NCI-H2227 (cell line): ENCODE data around the gene NCF4.

Experiments
- DNase-seq: peaks from one replicate; lab custom pipeline; 2025; ENCODE audit not compliant: unreplicated experiment; lab: John Stamatoyannopoulos, UW

Gene NCF4

DNA sequence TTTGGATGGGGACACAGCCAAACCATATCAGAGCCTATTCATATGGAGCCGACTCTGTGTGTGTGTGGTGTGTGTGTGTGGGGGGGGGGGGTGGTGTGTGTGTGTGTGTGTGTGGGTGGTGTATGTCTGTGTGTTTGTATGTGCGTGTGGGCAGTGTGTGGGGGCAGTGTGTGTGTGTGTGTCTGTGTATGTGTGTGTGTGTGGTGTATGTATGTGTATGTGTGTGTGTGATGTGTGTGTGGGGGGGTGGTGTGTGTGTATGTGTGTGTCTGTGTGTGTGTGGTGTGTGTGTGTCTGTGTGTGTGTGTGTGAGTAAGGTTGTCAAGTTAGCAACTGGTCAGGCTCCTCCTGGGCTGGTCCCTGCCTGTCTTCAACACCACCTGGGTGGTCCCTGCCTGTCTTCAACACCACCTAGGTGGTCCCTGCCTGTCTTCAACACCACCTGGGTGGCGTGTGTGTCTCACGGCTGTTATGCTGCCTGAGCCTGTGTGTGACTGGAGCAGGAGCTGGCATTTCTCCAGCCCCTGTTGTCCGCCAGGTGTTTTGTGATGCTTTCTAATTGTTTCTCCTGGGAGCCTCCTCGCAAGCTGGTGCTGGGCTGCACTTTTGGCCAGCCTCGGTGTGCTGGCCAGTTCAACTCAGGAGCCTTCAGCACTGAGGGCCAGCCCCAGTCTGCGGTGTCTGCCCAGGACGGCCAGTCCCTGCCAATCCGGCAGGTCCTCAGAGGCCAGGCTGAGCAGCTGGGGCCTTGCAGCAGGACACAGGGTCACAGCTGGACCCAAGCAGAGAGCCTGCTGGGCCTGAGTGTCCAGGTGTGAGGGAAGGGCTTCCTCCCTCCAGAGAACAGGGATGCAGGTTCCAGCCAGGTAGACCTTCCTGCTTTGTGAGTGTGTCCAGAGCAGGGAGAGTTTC lies 22.4 kb upstream of the NCF4 start:
- no peak for DNase-seq

DNA sequence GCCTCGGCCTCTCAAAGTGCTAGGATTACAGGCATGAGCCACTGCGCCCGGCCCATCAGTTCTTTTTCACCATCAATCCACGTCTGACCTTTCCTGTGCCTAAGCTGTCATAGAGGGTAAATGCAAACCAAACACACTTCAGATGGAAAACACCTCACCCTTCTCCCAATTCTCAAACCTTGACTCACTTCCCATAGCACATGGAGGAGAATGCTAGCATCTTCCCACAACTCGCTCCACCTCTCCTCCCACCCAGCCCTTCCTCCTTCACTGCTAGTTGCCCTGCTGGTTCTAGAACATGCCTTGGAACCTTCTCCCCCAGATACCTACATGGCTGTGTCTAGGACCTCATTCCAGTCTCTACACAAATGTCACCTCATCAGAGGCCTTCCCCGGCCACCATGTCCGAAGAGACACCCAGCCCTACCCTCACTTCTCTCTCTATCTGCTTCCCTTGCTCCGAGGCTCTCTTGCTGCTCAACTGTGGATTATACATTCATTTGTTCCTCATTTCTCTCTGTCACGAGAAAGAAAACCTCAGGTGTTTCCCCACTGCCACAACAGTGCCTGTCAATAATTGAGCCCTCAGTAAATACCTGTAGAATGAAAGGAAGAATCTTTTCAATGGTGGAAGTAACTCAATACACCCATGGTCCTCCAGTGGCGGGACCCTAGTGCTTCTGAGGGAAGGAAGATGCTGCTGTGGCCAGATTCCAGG lies 21.3 kb upstream of the NCF4 start:
- no peak for DNase-seq

DNA sequence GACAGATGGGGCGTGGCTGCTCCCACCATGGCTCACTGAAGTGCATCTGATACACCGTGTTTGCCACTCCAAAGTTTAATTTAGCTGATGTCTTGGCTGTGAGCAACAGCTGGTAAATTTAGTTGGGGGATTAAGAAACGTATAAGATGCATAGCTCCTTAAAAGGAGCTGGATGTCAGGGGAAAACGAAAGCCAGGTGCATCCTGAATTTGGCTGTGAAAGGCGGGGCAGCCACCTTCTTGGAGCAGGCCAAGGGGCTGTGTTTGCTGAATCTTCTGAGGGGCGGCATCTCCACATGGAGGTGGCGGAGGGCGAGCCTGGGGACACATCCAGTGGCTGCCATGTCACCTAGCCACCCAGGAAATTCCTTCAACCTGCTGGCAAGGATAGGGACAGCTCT lies 20.7 kb upstream of the NCF4 start:
- no peak for DNase-seq

DNA sequence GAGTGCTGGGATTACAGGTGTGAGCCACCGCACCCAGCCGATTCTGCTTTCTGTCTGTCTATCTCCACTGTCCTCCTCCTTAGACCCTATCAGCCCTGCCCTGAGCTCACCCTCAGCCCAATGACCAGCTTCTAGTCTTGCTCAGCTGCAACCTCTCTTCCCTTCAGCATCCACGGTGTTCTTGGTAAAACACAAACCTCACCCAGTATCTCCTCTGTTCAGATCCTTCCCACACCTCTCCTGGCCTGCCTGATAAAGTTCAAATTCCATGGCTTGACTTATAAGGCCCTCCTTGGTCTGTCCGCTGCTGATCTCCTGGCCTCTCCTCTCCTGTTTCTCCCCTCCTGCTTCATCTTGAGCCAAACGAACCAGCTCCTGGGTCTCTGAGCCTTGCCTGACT lies 14.5 kb upstream of the NCF4 start:
- DNase-seq, result no peak

DNA sequence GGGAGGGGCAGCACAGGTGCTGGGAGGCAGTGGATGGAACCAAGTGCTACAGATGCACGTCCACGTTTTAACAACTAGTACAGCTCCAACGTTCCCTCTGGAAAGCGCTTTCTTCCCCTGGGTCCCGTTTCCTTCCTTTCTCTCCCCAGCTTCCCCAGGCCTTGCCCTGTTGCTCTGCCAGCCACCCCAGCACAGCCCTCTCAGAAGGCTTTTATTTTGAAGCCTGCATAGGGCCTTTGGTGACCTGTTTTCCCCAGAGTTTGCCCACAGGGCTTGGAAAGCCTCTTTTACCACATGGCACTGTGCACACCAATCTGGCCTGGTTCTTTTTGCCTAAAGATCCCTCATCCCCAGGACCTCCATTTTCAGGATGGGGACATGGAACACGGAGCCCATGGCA lies 13.9 kb upstream of the NCF4 start:
- DNase-seq, result no peak

DNA sequence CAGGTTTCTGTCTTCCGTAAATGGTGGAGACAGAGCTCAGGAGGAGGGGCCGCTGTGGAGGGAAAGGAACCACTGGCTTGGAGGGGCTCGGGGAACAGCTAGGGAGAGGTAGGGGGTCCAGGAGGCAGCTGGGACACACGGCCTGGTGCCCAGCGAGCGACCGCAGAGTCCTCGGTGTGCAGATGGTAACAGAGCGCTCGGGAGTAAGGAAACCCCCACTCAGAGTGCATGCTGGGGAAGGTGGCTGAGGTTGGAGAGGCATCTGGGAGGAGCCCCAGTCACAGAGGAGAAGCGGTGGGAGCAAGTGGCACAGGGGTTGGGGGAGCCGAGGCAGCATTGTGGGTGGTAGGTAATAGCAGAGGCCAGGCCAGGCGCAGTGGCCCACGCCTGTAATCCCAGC lies 10.8 kb upstream of the NCF4 start:
- no peak for DNase-seq

DNA sequence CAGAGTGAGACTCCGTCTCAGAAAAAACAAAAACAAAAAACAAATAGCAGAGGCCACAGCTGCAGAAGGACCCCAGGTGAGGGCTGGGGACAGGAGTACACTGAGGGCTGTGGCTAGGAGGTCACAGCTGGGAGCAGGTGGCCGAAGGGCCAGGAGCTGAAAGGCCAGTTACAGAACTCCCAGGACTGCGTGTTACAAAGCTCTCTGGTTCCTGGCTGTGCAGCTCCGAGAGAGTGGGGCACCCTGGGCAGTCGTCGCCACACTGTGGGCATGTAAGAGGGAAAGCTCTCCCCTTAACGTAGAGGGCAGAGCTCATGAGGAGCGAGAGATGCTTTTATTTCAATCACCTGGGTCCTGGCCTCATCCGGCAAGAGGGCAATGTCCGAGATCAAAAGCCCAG lies 10.1 kb upstream of the NCF4 start:
- DNase-seq, result no peak

DNA sequence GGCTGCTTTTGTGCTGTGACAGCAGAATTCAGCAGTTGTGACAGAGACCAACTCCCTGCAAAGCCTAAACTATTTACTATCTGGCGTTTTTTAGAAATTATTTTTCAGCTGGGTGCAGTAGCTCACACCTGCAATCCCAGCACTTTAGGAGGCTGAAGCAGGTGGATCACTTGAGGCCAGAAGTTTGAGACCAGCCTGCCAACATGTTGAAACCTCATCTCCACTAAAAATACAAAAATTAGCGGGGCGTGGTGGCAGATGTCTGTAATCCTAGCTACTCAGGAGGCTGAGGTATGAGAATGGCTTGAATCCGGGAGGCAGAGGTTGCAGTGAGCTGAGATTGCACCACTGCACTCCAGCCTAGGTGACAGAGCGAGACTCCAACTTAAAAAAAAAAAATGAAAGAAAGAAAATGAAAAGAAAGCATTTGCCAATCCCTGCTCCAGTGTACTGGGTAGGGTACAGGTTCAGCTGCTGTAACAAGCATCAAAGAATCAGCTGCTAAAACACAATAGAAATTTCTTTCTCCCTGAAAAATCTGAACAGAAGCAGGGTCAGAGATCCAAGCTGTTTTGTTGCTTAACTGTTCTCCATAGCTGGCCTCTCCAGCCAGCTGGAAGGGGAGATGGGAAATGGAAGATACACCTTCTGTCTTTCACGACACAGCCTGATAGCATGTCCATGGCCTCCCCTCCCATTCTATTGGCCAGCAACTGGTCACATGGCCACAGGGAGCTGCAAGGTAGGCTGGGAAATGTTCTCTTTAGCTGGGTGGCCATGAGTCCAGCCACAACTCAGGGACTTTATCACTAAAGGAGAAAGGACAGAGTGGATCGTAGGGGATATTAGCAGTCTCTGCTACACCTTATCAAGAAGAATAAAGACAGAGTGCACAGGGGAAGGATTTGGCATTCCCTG lies 8.5 kb upstream of the NCF4 start:
- DNase-seq, result no peak

DNA sequence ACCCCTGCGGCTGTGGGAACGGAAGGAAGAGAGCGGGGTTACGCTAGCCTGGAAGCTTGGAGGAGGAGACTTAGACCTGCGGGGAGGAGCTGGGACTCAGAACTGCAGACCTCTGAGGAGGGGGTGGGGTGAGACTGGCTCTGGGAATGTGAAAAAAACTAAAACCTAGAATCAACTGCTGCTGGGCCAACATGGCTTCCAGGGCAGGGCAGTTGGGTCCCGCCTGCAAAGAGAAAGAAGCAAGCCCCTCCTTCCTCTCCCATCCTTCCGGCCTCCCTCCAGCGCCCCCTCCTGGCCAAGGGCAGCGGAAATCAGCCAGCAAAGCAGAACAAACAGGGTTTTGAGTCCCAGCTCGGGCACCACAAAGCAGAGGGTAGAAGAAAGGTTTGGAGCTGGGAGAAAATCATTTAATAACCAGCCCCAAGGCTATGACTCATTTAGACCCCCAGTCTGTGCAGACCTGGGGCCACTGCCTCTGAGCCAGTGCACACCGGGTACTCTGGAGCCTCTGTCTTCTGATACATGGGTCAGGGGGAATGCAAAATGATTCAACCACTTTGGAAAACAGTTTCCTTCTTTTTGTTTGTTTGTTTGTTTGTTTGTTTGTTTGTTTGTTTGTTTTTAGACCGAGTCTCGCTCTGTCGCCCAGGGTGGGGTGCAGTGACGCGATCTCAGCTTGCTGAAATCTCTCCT lies 7.3 kb upstream of the NCF4 start:
- DNase-seq, result peak; percentile 65

DNA sequence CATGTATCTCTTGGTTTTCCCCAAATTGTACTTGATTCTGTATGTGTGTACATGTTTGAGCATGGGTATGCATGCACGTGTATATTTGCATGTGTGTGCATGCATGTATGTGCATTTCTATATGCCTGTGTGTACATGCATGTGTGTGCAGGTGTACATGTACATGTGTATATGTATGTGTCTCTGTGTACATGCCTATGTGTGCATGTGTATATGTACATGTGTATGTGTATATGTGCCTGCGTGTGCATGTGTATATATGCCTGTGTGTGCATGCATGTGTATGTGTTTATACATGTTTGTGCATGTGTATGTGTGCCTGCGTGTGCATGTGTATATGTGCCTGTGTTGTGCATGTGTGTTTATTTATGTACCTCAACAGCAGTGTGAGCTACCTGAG lies 5.3 kb upstream of the NCF4 start:
- no peak for DNase-seq

DNA sequence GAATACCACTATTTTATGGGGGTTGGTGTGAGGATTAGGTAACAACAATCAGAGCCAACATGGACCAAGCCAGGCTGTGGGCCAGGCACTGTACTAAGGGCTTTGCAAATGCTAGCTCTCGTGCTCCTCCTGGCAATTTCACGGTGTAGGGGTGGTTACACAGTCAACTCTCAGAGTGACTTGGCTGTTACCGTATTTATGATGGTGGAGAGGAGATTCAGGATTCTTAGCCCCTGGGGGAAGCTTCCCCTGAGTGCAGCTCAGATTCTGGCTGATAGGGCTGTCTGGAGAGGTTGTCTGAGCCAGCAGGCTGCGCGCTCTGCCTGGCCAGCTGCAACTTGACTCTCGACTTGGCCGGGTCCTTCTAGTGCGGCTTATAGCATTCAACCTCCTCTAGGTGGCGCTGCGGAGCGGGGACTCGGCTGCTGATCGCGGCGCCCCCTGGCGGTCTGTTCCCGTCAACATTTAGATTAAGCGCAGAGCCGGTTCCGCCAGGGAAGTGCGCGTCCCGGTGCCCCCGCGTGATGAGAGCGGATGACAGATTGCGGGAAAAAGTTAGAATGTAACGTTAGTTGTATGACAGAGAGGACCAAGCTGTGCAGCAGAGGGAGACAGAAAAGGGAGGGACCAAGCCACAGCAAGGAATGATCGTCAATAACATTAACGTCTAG lies 4.5 kb upstream of the NCF4 start:
- peak; percentile 86 for DNase-seq

DNA sequence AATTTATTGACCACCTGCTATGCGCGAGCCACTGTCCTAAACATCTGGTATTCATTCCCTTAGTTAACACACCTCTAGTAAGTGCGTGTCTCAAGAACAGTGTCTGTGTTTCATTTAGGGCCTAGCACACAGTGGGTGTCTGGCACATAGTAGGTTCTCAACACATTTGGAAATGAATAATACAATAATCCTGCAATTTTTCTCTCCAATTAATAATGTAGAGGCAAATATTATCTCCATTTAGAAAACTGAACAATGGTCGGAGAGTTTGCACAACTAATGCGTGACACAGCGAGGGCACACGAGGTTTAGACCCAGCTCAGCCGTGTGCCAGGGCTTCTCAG lies 4.0 kb upstream of the NCF4 start:
- DNase-seq, result no peak

DNA sequence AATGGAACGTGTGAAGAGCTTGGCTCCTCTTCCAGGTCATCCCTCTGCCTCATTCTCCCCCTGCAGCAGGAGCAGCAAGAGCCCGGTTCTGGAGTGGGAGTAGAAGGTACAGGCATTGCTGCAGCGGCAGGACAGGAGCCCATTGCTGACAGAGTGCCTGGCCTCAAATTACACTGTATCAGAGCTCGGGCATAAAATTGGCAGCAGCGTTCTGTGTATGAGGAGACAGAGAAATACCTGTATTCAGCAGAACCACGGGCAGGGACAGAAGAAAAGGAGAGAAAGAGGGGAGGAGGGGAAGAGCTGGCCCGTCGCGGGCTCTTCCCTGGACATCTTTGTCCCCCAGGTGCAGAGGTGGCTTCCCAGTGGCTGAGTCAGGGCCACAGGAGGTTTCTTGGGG lies 2.6 kb upstream of the NCF4 start:
- DNase-seq, result no peak

DNA sequence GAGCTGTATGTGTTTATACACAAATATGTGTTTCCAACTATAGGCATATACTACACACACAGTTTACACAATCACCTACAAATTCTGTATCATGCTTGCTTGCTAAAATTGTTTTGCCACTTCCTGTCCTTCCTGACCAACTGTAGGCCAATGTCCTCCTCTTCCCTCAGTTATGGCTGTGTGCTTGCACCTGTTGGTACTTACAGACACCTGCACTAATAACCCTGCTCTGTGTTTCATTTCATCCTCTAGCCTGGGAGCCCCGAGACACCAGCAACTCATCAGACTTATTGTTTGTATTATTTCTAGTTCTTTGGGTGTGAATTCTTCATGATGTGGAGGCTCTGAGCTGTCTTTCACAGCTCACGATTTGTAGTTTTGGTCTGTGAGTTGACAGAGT lies 1.8 kb upstream of the NCF4 start:
- no peak for DNase-seq

DNA sequence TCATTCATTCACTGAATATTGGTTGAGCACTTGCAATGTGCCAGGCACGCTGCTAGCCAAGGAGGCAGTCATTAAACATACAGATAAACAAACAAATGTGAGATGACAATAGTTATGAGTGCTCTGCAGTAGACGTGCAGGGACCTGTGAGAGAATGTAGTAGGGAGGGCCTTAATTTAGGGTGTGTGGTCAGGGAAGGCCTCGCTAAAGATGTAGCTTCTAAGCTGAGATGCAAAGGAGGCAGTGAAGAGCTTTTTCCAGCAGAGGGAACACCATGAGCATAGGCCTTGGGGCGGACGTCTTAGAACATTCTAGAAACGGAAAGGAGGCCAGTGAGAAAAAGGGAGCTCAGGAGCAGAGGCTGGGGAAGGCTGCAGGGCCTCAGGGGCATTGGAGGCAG lies 789 bp upstream of the NCF4 start:
- no peak for DNase-seq

DNA sequence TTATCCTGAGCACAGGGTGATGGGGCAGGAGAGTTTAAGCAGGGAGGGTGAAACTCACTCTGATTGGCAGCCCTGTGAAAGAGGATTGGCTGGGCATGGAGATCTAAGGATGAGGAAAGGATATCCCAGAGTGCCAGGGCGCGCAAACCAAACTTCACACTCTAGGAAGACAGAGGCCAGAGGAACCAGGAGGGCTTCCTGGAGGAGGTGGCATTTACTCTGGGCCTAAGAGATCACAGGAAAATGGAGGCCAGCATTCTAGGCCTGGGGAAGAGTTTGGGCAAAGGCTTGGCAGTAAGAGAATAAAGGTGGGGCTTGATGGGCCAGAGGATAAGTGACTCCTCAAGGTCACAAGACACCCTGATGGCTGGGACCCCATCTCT lies 377 bp upstream of the NCF4 start:
- no peak for DNase-seq

DNA sequence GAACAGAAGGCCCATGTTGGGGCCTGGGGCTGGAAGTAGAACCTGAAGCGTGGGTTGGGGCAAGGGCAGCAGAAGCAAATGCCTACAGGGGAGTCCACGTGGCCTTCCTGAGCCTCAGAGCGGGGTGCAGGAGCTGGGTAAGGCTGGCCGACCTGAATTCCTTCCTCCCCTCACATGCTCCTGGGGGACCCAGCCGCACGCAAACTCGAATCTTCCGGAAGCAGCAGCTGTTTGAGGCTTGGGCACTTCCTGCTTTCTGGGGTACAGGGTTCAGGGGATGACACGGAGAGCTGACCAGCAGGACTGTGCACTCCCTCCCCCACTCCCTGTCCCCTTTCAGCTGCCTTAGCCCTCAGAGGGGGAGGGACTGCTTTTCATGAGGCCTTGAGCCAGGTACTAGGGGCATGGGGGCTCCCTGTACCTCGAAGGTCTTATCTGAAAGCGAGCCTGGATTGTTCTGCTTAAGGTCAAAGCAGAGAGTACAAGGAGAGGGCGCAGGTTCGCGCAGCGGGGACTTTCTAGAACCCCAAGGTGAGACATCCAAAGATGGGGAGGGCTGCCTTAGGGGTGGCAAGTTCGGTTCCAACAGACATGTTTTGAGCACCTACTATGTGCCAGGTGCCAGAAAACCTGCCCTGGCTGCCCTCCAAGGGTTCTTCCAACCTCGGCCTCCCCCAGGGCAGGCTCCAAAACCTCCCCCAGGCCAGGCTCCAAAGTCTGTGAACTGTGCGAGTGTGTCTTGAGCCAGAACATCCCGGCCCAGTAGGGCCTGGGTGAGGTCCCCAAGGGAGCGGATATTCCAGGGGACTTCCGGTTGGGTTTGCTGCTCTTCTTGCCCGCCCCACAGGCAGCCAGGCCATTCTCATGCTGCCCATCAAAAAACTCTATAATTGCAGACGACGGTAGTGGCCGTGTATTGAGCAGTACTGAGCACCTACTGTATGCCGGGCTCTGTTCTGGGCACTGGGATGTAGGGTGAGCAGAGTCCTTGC lies 1.7 kb downstream of the NCF4 start:
- DNase-seq, result no peak

DNA sequence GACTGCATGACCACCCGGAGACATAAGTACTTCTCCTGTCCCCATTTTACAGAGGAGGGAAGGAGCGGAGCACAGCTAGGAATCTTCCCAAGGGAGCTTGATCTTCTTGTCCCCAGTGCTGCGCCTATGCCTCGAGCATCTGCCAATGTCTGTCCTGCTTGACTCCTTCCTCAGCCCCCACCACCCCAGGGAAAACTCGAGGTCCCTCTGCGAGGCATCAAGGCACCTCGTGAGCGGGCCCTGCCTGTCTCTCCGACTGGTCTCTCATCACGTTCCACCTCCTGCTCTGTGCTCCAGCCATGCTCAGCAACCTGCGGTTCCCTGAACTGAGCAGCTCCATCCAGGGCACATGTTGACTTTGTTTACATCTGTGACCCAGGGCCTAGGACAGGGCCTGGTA lies 2.5 kb downstream of the NCF4 start:
- DNase-seq, result no peak

DNA sequence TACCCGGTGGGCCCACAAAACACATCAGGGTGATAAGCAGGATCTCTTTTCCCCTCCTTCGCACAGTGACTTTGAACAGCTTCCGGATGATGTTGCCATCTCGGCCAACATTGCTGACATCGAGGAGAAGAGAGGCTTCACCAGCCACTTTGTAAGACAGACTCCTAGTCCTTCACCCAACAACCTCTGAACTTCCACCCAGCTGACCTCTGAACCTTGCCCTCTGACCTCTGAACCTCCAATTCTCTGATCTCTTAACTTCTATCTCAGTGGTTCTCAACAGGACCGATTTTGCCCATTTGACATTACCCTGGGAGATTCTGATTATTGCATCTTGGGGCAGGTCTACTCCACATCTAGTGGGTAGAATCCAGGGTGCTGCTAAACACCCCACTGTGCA lies 3.2 kb downstream of the NCF4 start:
- DNase-seq, result no peak
